Transverse colon (tissue), 4 donors: ENCODE measurements around the gene ZNF329. TPM values are rescaled to one million over a fixed set of nuclear protein-coding genes. Genes with fewer than 3 reads are reported as not detected.

Source experiments
- DNase-seq: peaks from one replicate; pipeline ENCODE4 v3.0.0-alpha.2; 2019
- H3K27ac ChIP-seq, 4 donors: fragments of 200-600 bp; sonication (generic); 2 replicates each; pipeline ENCODE4 v1.5.1; 2016 to 2018; ENCODE audit warnings: inconsistent platforms in 4 of 4
- H3K27me3 ChIP-seq: fragments of 200-600 bp; sonication (generic); 2 replicates; pipeline ENCODE4 v1.5.1; 2017; ENCODE audit warnings: inconsistent platforms
- H3K36me3 ChIP-seq, 4 donors: fragments of 200-600 bp; sonication (generic); 2 replicates each; pipeline ENCODE4 v1.5.1; 2017 to 2019; ENCODE audit warnings: inconsistent platforms in 4 of 4
- H3K4me1 ChIP-seq, 4 donors: fragments of 200-600 bp; sonication (generic); 2 replicates each; pipeline ENCODE4 v1.5.1; 2017 to 2020; ENCODE audit warnings: inconsistent platforms in 4 of 4
- H3K4me3 ChIP-seq, 4 donors: fragments of 200-600 bp; sonication (generic); 1 replicate in 1 of 4; 2 replicates in 3 of 4; pipeline versions ENCODE4 v1.5.1 to v1.6.1; 2017 to 2019; ENCODE audit warnings: inconsistent platforms in 4 of 4
- H3K9me3 ChIP-seq, 2 donors: fragments of 200-600 bp; sonication (generic); 2 replicates each; pipeline ENCODE4 v1.5.1; 2017 to 2019; ENCODE audit warnings: inconsistent platforms in 2 of 2
- CTCF ChIP-seq, 5 experiments: fragments of 200-600 bp in 3 of 5; fragments of 450-650 bp in 2 of 5; sonication (generic) in 3 of 5; IDR thresholded peaks; 1 replicate in 2 of 5; 2 replicates in 3 of 5; pipeline ENCODE4 v1.5.1; 2016 to 2017; ENCODE audit warnings: antibody characterized with exemption in 5 of 5, inconsistent platforms in 3 of 5, mild to moderate bottlenecking in 2 of 5, moderate library complexity in 1 of 5
- EP300 ChIP-seq: sonication (generic); formaldehyde crosslinking; IDR thresholded peaks from one replicate; pipeline ENCODE4 v1.6.1; 2017; ENCODE audit warnings: antibody characterized with exemption, low read depth
- POLR2A ChIP-seq: fragments of 450-650 bp; IDR thresholded peaks from one replicate; pipeline ENCODE4 v1.6.1; 2016; ENCODE audit warnings: antibody characterized with exemption, mild to moderate bottlenecking, moderate library complexity
- POLR2AphosphoS5 ChIP-seq, 3 donors: sonication (generic); formaldehyde crosslinking; IDR thresholded peaks; one replicate each; pipeline ENCODE4 v1.6.1; 2016; ENCODE audit warnings: antibody characterized with exemption in 3 of 3
- WGBS, 2 donors: methylation state at CpG; one replicate each; pipeline ENCODE4 v1.1.5; 2018; ENCODE audit warnings: low coverage in 1 of 2; 5-methylcytosine and 5-hydroxymethylcytosine counted together
- in situ Hi-C, 4 donors: fragments of 200-750 bp; cut with MboI; loops; one replicate each; pipeline versions ENCODE4 v1.15.0 to v1.15.1; 2017; ENCODE audit warnings: low sequenced_read_pairs in 3 of 4, low pct_ligation_motif_present in 1 of 4, low pct_unique_long_range_greater_than_20kb in 1 of 4
- intact Hi-C: fragments of 100-400 bp; cut with DNase I; formaldehyde crosslinking; loops from one replicate; pipeline ENCODE4 v1.15.1; 2023; ENCODE audit warnings: low total_unique reads
- total RNA-seq, 4 donors: library from RNA; depleted of rRNA; stranded (reverse); fragments of >200 nt; gene quantifications; one replicate each; pipeline ENCODE4 v1.1.0, GENCODE V29; 2016

Gene ZNF329
- total RNA-seq, 4 donors from 2014 or later = 0.60 to 5.5 (median 4.0) TPM

GRCh38 chr19:58085348-58085875 lies 65.2 kb downstream of the ZNF329 start:
- Histone ChIP-seq H3K9me3 (peaks cover 59 to 62% of the 10 kb centered on the region in 2 donors), H3K36me3 (peaks cover 0 to 46% (median 13%) of the 10 kb centered on the region in 4 donors), H3K4me3 (no peak overlapping the region), H3K4me1 (no peaks in the 10 kb centered on the region), H3K27ac (no peak overlapping the region), H3K27me3 (no peaks in the 10 kb centered on the region)
- DNase-seq = no peak
- in situ Hi-C loops = no loop called here
- no peak for TF ChIP-seq CTCF (IDR thresholded peaks at IDR 0.05)
- no peak for TF ChIP-seq EP300
- TF ChIP-seq POLR2A = no peak
- TF ChIP-seq POLR2AphosphoS5 (IDR thresholded peaks at IDR 0.05) = no peak
- intact Hi-C loops = no loop called here
- WGBS, 2 donors = 90% methylated on average over 24 of the region's 29 CpGs; no CpG with 5 or more reads in 1 of the 2 donors

GRCh38 chr19:58084596-58085347 lies 65.8 kb downstream of the ZNF329 start:
- Histone ChIP-seq H3K4me1 (no peaks in the 10 kb centered on the region), H3K4me3 (no peak overlapping the region), H3K27ac (no peak overlapping the region), H3K27me3 (no peaks in the 10 kb centered on the region), H3K36me3 (peaks cover 0 to 46% (median 13%) of the 10 kb centered on the region in 4 donors), H3K9me3 (peaks cover 61 to 62% of the 10 kb centered on the region in 2 donors)
- 96% methylated on average over 54 of the region's 69 CpGs; no CpG with 5 or more reads in 1 of the 2 donors for WGBS, 2 donors
- no peak for DNase-seq
- intact Hi-C loops = no loop called here
- in situ Hi-C loops = no loop called here
- TF ChIP-seq POLR2AphosphoS5 (IDR thresholded peaks at IDR 0.05) (no peak), POLR2A (no peak), EP300 (no peak), CTCF (IDR thresholded peaks at IDR 0.05) (no peak)

- Histone ChIP-seq H3K9me3 (peaks cover 53 to 55% of the 10 kb centered on the region in 2 donors), H3K4me1 (no peaks in the 10 kb centered on the region), H3K27me3 (no peaks in the 10 kb centered on the region), H3K27ac (no peak overlapping the region), H3K4me3 (no peak overlapping the region), H3K36me3 (peaks cover 0 to 45% (median 13%) of the 10 kb centered on the region in 4 donors)
- TF ChIP-seq POLR2AphosphoS5 (IDR thresholded peaks at IDR 0.05) = no peak
- no peak for TF ChIP-seq POLR2A
- TF ChIP-seq EP300 = no peak
- intact Hi-C loops = no loop called here
- 89 to 100% methylated on average over 1 to 3 of the region's 3 CpGs for WGBS, 2 donors
- in situ Hi-C loops = no loop called here
- no peak for DNase-seq
These were observed 67.6 kb downstream of the ZNF329 start for GRCh38 chr19:58083021-58083420.

GRCh38 chr19:58079792-58080191 lies 70.8 kb downstream of the ZNF329 start:
- Histone ChIP-seq H3K27ac (no peak overlapping the region), H3K9me3 (peaks cover 31 to 32% of the 10 kb centered on the region in 2 donors), H3K36me3 (peaks cover 0 to 14% (median 4%) of the 10 kb centered on the region in 4 donors), H3K4me3 (no peak overlapping the region), H3K4me1 (no peaks in the 10 kb centered on the region), H3K27me3 (no peaks in the 10 kb centered on the region)
- WGBS, 2 donors = 88% methylated on average over 10 of the region's 10 CpGs; no CpG with 5 or more reads in 1 of the 2 donors
- DNase-seq = no peak
- intact Hi-C loops = no loop called here
- in situ Hi-C loops = no loop called here
- TF ChIP-seq POLR2A (no peak), POLR2AphosphoS5 (IDR thresholded peaks at IDR 0.05) (no peak), CTCF (IDR thresholded peaks at IDR 0.05) (no peak), EP300 (no peak)

Other genes with a start within 250 kb of the ZNF329 start
- 100 to 1,000 TPM in 1 of 4 donors, 10 to 100 TPM in 2, 1 to 10 TPM in 1; 9.8 to 119 (median 11.2) TPM for gene ZNF417, start 234.2 kb downstream of the ZNF329 start, total RNA-seq
- gene ZNF418, start 215.4 kb downstream of the ZNF329 start, total RNA-seq = 1 to 10 TPM; 1.9 to 6.4 (median 4.0) TPM
- gene ZNF256, start 203.1 kb downstream of the ZNF329 start, total RNA-seq = 10 to 100 TPM in 1 of 4 donors, 1 to 10 TPM in 3; 3.8 to 13.5 (median 4.2) TPM
- gene C19orf18, start 176.3 kb downstream of the ZNF329 start, total RNA-seq = not detected
- 10 to 100 TPM; 13.7 to 27.7 (median 16.2) TPM for gene ZNF606, start 148.0 kb downstream of the ZNF329 start, total RNA-seq
- gene ZSCAN1, start 116.8 kb downstream of the ZNF329 start, total RNA-seq = not detected
- 10 to 100 TPM in 1 of 4 donors, 1 to 10 TPM in 3; 1.6 to 20.9 (median 2.1) TPM for gene ZNF135, start 91.5 kb downstream of the ZNF329 start, total RNA-seq
- 10 to 100 TPM; 30.4 to 50.0 (median 42.8) TPM for gene ZSCAN18, start 52.6 kb downstream of the ZNF329 start, total RNA-seq
- gene ZNF274, start 32.3 kb upstream of the ZNF329 start, total RNA-seq = 10 to 100 TPM; 12.5 to 30.8 (median 19.0) TPM
- 10 to 100 TPM in 3 of 4 donors, 1 to 10 TPM in 1; 8.6 to 62.3 (median 25.1) TPM for gene ZNF544, start 78.1 kb upstream of the ZNF329 start, total RNA-seq
- gene ZNF8, start 128.2 kb upstream of the ZNF329 start, total RNA-seq = 1 to 10 TPM; 4.6 to 6.6 (median 6.3) TPM
- 10 to 100 TPM; 13.3 to 58.9 (median 36.2) TPM for gene ERVK3-1, start 154.6 kb upstream of the ZNF329 start, total RNA-seq
- gene ZSCAN22, start 176.2 kb upstream of the ZNF329 start, total RNA-seq = 10 to 100 TPM in 1 of 4 donors, 1 to 10 TPM in 3; 3.0 to 11.6 (median 3.3) TPM
- gene A1BG, start 202.7 kb upstream of the ZNF329 start, total RNA-seq = 10 to 100 TPM in 1 of 4 donors, 1 to 10 TPM in 1, under 1 TPM in 1, not detected in 1; 0.60 to 25.1 (median 3.7) TPM
- gene ZNF497, start 212.0 kb upstream of the ZNF329 start, total RNA-seq = 10 to 100 TPM in 1 of 4 donors, 1 to 10 TPM in 3; 1.3 to 19.3 (median 4.2) TPM
- 10 to 100 TPM in 1 of 4 donors, 1 to 10 TPM in 3; 3.7 to 10.7 (median 6.1) TPM for gene ZNF837, start 230.2 kb upstream of the ZNF329 start, total RNA-seq
- 1,000 to 10,000 TPM in 1 of 4 donors, 100 to 1,000 TPM in 3; 513 to 1,129 (median 743) TPM for gene RPS5, start 236.5 kb upstream of the ZNF329 start, total RNA-seq
- not detected for gene RNF225, start 244.9 kb upstream of the ZNF329 start, total RNA-seq